ENCODE measurements around the gene GALNT9.

- TF ChIP-seq NFRKB (IDR thresholded peaks at IDR 0.05) (no peak), SP1 (IDR thresholded peaks at IDR 0.05) (no peak), ARNT (IDR thresholded peaks at IDR 0.05) (no peak)
These were observed 16.2 kb downstream of the GALNT9 start for GRCh38 chr12:132313182-132313581.

Data from HEK293T (cell line).